ENCODE measurements around the gene PHOX2A.

The PHOX2A gene

GRCh38 chr11:72249961-72250360, 6.0 kb upstream of the PHOX2A start:
- DNase-seq (ENCODE audit: low spot score), result no peak

DNA sequence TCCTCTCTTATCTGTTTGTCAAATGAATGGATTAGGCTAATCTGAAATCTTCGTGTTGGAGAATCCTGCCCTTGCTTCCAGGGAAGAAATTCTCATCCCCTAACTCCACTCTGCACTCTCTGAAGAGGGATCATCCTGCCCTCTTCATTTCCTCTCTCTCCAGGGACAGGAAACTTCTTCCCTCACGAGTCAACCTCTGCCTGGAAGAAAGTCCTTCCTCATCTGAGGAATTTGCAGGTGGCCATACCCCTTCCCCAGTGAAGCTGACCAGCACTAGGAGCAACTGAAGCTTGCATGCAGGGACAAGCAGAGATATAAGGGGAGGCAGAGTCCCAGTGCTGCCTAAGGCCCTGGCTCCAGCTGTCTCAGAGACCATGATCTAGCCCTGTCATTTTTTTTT, 3.6 kb upstream of the PHOX2A start:
- no peak for DNase-seq (ENCODE audit: low spot score)

DNA sequence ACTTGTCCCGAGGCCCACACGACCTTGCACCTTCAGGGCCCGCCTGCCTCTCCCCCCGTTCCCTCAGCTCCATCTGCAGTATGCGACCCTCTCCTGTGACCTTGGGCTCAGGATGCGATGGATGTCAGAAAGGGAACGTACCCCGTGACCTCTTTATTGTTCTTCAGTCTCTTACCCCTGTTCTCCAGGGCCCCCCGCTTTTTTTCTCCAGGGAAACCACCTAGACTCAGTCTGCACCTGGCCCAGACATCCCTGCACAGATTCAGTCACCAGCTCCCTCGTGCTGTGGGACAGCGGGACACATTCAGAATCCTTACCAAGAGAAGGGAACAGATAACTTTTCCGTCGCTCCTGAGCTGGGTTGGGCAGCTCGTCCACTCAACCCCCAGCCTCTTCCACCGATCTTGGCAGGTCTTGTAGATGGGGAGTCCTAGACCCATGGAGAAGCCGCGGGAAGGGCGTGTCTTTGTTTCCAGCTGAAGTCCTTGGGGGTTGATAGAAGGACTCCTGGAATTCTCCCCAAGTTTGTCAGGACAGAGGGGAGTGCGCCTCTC, 1.4 kb upstream of the PHOX2A start:
- no peak for DNase-seq (ENCODE audit: low spot score)

- no peak for DNase-seq (ENCODE audit: low spot score)
Observed at GRCh38 chr11:72244361-72245262, 636 bp upstream of the PHOX2A start.

DNA sequence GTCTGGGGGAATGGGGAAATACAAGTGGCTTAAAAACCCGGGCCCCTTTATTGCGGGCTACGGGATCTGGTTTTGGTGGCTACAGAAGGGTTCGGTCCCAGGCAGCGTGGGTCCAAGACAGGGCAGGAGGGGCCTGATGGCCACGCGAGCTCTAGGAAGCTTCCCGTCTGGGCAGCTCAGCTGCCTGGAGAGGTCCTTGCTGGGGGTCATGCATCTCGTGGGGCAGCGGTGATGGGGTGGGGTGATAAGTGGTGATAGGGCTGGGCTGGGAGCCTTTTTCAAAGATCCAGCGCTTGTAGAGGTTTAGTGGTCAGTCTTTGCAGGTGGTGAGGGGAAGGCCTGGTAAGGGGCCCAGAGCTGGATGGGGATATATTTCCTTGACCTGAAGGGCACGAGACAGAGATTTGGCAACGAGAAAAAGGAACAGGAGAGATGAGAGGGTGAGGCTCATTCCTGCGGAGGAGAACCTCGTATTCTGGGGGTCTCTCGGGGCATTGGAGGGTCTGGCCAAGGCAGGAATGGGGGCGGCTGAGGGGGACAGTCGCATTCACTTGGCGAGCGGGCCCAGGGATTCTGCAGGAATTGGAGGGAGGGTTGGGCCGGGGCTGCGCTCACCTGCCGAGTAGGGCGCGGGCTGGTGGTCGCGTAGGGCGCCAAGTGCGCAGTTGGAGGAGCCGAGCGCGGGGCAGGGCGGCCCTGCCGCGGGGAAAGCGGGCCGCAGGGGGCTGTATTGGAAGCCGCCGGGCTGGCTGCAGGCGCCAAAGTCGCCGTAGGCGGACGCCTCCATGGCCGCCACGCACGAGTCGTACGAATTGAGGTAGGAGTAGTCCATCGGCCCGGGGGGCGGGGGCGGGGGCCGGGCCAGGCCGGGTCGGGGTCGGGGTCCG, 560 bp downstream of the PHOX2A start:
- no peak for DNase-seq (ENCODE audit: low spot score)

DNA sequence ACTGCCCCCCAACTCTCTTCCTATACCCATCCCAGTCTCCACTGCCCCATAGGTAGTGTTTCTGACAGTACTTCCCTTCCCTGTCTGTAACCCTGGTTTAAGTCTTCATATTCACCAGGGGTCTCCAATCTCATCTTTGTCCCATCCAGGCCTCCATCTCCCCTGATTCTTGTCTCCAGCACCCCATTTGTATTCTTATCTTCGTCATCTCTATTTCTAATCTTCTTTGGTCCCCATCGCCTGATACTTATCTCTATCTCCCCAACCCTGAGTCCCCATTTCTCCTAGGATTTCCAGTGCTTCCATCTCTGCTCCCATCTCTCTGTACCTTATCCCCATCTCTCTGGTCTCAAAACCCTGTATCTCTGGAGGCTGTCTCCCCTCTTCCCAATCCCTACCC, 1.8 kb downstream of the PHOX2A start:
- no peak for DNase-seq (ENCODE audit: low spot score)

DNA sequence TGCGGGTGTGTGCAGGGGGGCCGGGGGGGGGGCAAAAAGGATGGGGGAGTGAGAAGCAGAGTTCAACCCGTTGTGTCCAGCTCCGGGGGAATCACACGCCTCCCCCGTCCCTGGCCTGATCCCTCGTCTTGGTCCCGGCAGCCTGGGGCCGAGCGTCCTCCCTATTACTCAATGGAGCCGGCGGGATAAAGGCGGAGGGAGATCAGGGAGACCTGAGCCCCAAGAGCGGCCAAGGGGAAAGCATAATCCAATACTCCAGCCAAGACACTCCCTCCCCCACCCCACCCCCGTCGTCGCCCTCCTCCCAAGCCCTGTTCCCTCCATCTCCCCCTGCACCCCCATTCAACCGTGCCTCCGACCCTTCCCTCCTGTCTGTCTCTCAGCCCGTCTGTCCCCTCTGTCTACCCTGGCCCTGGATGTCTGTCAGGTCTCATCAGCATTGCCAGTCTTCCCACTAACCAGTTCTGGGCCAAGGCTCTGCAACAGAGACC, 2.6 kb downstream of the PHOX2A start:
- no peak for DNase-seq (ENCODE audit: low spot score)

- no peak for DNase-seq (ENCODE audit: low spot score)
Observed at GRCh38 chr11:72240461-72241290, 3.3 kb downstream of the PHOX2A start.

GRCh38 chr11:72239849-72240460, 4.0 kb downstream of the PHOX2A start:
- DNase-seq (ENCODE audit: low spot score), result no peak

DNA sequence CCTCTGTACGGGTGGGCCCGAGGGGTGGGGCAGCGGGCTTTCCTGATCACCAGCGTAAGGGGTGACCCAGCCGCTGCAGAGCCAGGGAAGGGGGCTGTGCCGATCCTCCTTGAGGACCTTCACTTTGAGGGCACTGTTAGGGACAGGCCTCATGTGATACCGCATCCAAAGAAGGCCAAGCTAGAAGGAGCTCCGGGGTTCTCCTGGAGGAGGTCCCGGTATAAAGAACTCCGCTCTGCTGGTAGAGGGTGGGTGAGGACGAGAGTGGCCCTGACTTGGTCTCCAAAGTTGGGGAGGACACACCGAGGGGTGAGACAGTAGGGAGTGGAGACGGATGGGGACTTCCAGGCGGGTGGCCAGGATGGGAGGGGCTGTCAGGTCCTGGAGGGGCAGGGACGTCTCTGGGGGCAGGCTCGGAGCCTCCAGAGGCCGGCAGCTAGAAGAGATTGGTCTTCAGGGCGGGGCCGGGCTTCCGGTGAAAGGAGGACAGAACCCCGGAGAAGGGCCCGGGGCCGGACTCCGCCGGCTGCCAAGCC, 4.6 kb downstream of the PHOX2A start:
- DNase-seq (ENCODE audit: low spot score), result no peak

GRCh38 chr11:72238492-72239312, 5.3 kb downstream of the PHOX2A start:
- no peak for DNase-seq (ENCODE audit: low spot score)

DNA sequence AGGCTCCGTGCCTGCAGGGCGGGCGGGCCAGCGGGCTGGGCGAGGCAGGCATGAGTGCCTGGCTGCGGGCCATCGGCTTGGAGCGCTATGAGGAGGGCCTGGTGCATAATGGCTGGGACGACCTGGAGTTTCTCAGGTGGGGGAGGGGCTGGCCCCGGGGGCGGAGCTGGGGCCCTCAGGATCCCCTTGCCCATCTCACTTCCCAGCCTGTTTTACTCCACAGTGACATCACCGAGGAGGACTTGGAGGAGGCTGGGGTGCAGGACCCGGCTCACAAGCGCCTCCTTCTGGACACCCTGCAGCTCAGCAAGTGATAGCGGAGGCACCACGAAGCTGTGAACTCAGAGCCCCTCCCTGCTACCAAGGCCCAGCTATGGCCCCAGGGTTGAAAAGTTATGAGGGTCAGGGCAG, 5.9 kb downstream of the PHOX2A start:
- peak; percentile 36 for DNase-seq (ENCODE audit: low spot score)

- DNase-seq (ENCODE audit: low spot score), result no peak
Observed at GRCh38 chr11:72237112-72237931, 6.7 kb downstream of the PHOX2A start.

DNA sequence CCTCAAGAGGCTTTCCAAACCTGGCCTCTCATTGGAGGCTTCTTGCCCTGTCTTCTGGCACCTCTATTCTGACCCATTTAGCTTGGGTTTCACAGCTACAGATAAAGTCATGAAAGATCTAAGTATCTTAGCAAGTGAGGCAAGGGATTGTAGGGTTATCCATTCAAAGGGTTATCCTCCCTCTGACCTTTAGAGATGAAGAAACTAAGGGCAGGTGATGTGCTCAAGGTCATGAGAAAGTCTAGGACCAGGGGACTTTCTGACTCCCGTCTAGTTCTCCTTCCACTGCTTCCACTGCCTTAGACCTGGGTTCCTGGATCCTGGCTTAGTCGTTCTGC, 7.2 kb downstream of the PHOX2A start:
- no peak for DNase-seq (ENCODE audit: low spot score)

- no peak for DNase-seq (ENCODE audit: low spot score)
Observed at GRCh38 chr11:72236083-72236697, 7.8 kb downstream of the PHOX2A start.

GRCh38 chr11:72235351-72236057, 8.5 kb downstream of the PHOX2A start:
- no peak for DNase-seq (ENCODE audit: low spot score)

- no peak for DNase-seq (ENCODE audit: low spot score)
Observed at GRCh38 chr11:72234920-72235319, 9.1 kb downstream of the PHOX2A start.

- no peak for DNase-seq (ENCODE audit: low spot score)
Observed at GRCh38 chr11:72234514-72234830, 9.5 kb downstream of the PHOX2A start.
